ENCODE measurements around the gene MSL3. TPM values are rescaled to one million over a fixed set of nuclear protein-coding genes. Genes with fewer than 3 reads are reported as not detected.
A peak's percentile ranks its signal among the peaks of the same experiment; 100 is the strongest.

MSL3 gene
- total and polyA plus RNA-seq, 4 experiments from 2014 or later, result 62.6 to 140 (median 101) TPM

- CTCF ChIA-PET (ENCODE audit: partially characterized antibody), result interaction anchor here (1.0 to 3.8 kb wide), 4 partner anchors 8 to 27 kb away, joined by 3 to 31 read pairs (median 8); no protein-coding TSS in a partner anchor
- peak overlapping the region; percentile 57 to 58 for H3K4me3 ChIP-seq (ENCODE audit: low read length in 2 of 2)
- peaks cover 25 to 57% (median 38%) of the 10 kb centered on the region in 4 donors for H3K4me1 Mint-ChIP-seq
These were observed 1.6 kb downstream of the MSL3 start for GRCh38 chrX:11759461-11760311.

GRCh38 chrX:11760958-11761357, 2.9 kb downstream of the MSL3 start:
- Mint-ChIP-seq H3K27ac (peak overlapping the region; percentile 78 to 94 (median 92)), H3K4me1 (peaks cover 35 to 69% (median 50%) of the 10 kb centered on the region in 4 donors), H3K9me3 (peaks cover 0 to 2% (median 0%) of the 10 kb centered on the region in 8 donors), H3K36me3 (peaks cover 46 to 60% of the 10 kb centered on the region in 2 donors), H3K27me3 (no peaks in the 10 kb centered on the region), H3K4me3 (peak overlapping the region; percentile 84 to 90 (median 88))
- ChIA-PET CTCF (ENCODE audit: partially characterized antibody) (interaction anchor here (2.5 kb wide), 1 partner anchor 10 kb away, joined by 13 read pairs; no protein-coding TSS in a partner anchor), POLR2A (ENCODE audit: partially characterized antibody) (no interaction called here)
- Histone ChIP-seq H3K4me3 (ENCODE audit: low read length in 2 of 2) (peak overlapping the region; percentile 49 to 66), H3K4me1 (ENCODE audit: insufficient read depth, low read length) (peaks cover 53% of the 10 kb centered on the region), H3K27me3 (ENCODE audit: insufficient read depth, low read length) (no peaks in the 10 kb centered on the region), H3K9me3 (ENCODE audit: control insufficient read depth in 1 of 2, low read length in 2 of 2) (no peaks in the 10 kb centered on the region), H3K36me3 (ENCODE audit: insufficient read depth, low read length) (peaks cover 21% of the 10 kb centered on the region), H3K27ac (ENCODE audit: low read depth, low read length) (peak overlapping the region; percentile 61)
- intact Hi-C loops (cut with micrococcal nuclease), result no loop called here
- DNase-seq, result no peak

More at GRCh38 chrX:11759461-11760311, 1.6 kb downstream of the MSL3 start:
- Mint-ChIP-seq H3K9me3 (peaks cover 0 to 2% (median 0%) of the 10 kb centered on the region in 8 donors), H3K4me3 (peak overlapping the region; percentile 88 to 98 (median 94)), H3K27me3 (no peaks in the 10 kb centered on the region), H3K27ac (peak overlapping the region; percentile 91 to 99 (median 95)), H3K36me3 (peaks cover 38 to 49% of the 10 kb centered on the region in 2 donors)
- POLR2A ChIA-PET (ENCODE audit: partially characterized antibody), result interaction anchor here (1.0 to 4.0 kb wide), 2 partner anchors 9 to 27 kb away, joined by 4 to 40 read pairs; no protein-coding TSS in a partner anchor
- Histone ChIP-seq H3K36me3 (ENCODE audit: insufficient read depth, low read length) (peaks cover 21% of the 10 kb centered on the region), H3K27ac (ENCODE audit: low read depth, low read length) (peak overlapping the region; percentile 76), H3K27me3 (ENCODE audit: insufficient read depth, low read length) (no peaks in the 10 kb centered on the region), H3K9me3 (ENCODE audit: control insufficient read depth in 1 of 2, low read length in 2 of 2) (no peaks in the 10 kb centered on the region), H3K4me1 (ENCODE audit: insufficient read depth, low read length) (peaks cover 40% of the 10 kb centered on the region)
- intact Hi-C loops (cut with micrococcal nuclease), result loop anchor here (2.0 to 10.0 kb wide), 4 partner anchors 649 to 1893 kb away; partner anchors contain the start of genes HCCS and TCEANC
- peak; percentile 79 to 86 (median 83) for DNase-seq

GRCh38 chrX:11764602-11765067, 6.6 kb downstream of the MSL3 start:
- ChIA-PET CTCF (ENCODE audit: partially characterized antibody) (interaction anchor here (2.0 kb wide), 1 partner anchor 9 kb away, joined by 6 read pairs; no protein-coding TSS in a partner anchor), POLR2A (ENCODE audit: partially characterized antibody) (no interaction called here)
- Mint-ChIP-seq H3K36me3 (peaks cover 57 to 70% of the 10 kb centered on the region in 2 donors), H3K27ac (peak overlapping the region; percentile 58 to 95 (median 85)), H3K27me3 (no peaks in the 10 kb centered on the region), H3K4me1 (peaks cover 37 to 78% (median 60%) of the 10 kb centered on the region in 4 donors), H3K9me3 (no peaks in the 10 kb centered on the region), H3K4me3 (peak overlapping the region; percentile 63 to 90 (median 80))
- intact Hi-C loops (cut with micrococcal nuclease), result no loop called here
- Histone ChIP-seq H3K27ac (ENCODE audit: low read depth, low read length) (peak overlapping the region; percentile 51), H3K27me3 (ENCODE audit: insufficient read depth, low read length) (no peaks in the 10 kb centered on the region), H3K4me3 (ENCODE audit: low read length in 2 of 2) (peak overlapping the region in 1 of 2 donors; percentile 37), H3K9me3 (ENCODE audit: control insufficient read depth in 1 of 2, low read length in 2 of 2) (no peaks in the 10 kb centered on the region), H3K4me1 (ENCODE audit: insufficient read depth, low read length) (peaks cover 75% of the 10 kb centered on the region), H3K36me3 (ENCODE audit: insufficient read depth, low read length) (peaks cover 31% of the 10 kb centered on the region)
- DNase-seq, result no peak

- Histone ChIP-seq H3K4me3 (ENCODE audit: low read length in 2 of 2) (no peak overlapping the region), H3K9me3 (ENCODE audit: control insufficient read depth in 1 of 2, low read length in 2 of 2) (no peaks in the 10 kb centered on the region), H3K4me1 (ENCODE audit: insufficient read depth, low read length) (peaks cover 80% of the 10 kb centered on the region), H3K27me3 (ENCODE audit: insufficient read depth, low read length) (no peaks in the 10 kb centered on the region), H3K36me3 (ENCODE audit: insufficient read depth, low read length) (peaks cover 31% of the 10 kb centered on the region), H3K27ac (ENCODE audit: low read depth, low read length) (peak overlapping the region; percentile 51)
- H3K27ac Mint-ChIP-seq, result peak overlapping the region; percentile 83 to 95 (median 85)
- peaks cover 57 to 71% of the 10 kb centered on the region in 2 donors for H3K36me3 Mint-ChIP-seq
- H3K27me3 Mint-ChIP-seq, result no peaks in the 10 kb centered on the region
- peak overlapping the region; percentile 63 to 90 (median 80) for H3K4me3 Mint-ChIP-seq
- no peak for DNase-seq
- peaks cover 41 to 79% (median 65%) of the 10 kb centered on the region in 4 donors for H3K4me1 Mint-ChIP-seq
- H3K9me3 Mint-ChIP-seq, result no peaks in the 10 kb centered on the region
- ChIA-PET CTCF (ENCODE audit: partially characterized antibody) (interaction anchor here (1.2 to 2.0 kb wide), 3 partner anchors 8 to 21 kb away, joined by 3 to 6 read pairs (median 5); partner anchors contain the start of gene MSL3), POLR2A (ENCODE audit: partially characterized antibody) (interaction anchor here (1.3 to 7.0 kb wide), 2 partner anchors 8 to 13 kb away, joined by 3 to 40 read pairs; partner anchors contain the start of gene MSL3)
- intact Hi-C loops (cut with micrococcal nuclease), result no loop called here
These were observed 7.4 kb downstream of the MSL3 start for GRCh38 chrX:11765449-11765848.

GRCh38 chrX:11766487-11766886, 8.4 kb downstream of the MSL3 start:
- Mint-ChIP-seq H3K4me1 (peaks cover 43 to 73% (median 60%) of the 10 kb centered on the region in 4 donors), H3K27ac (peak overlapping the region; percentile 82 to 93 (median 85)), H3K9me3 (no peaks in the 10 kb centered on the region), H3K4me3 (peak overlapping the region; percentile 21 to 90 (median 70)), H3K27me3 (no peaks in the 10 kb centered on the region), H3K36me3 (peaks cover 49 to 66% of the 10 kb centered on the region in 2 donors)
- Histone ChIP-seq H3K27me3 (ENCODE audit: insufficient read depth, low read length) (no peaks in the 10 kb centered on the region), H3K36me3 (ENCODE audit: insufficient read depth, low read length) (peaks cover 31% of the 10 kb centered on the region), H3K27ac (ENCODE audit: low read depth, low read length) (peak overlapping the region; percentile 25), H3K9me3 (ENCODE audit: control insufficient read depth in 1 of 2, low read length in 2 of 2) (no peaks in the 10 kb centered on the region), H3K4me3 (ENCODE audit: low read length in 2 of 2) (no peak overlapping the region), H3K4me1 (ENCODE audit: insufficient read depth, low read length) (peaks cover 73% of the 10 kb centered on the region)
- ChIA-PET CTCF (ENCODE audit: partially characterized antibody) (interaction anchor here (0.6 to 2.0 kb wide), 8 partner anchors 9 to 28 kb away, joined by 3 to 6 read pairs (median 4); partner anchors contain the start of gene MSL3), POLR2A (ENCODE audit: partially characterized antibody) (interaction anchor here (1.3 to 7.0 kb wide), 2 partner anchors 9 to 14 kb away, joined by 3 to 40 read pairs; partner anchors contain the start of gene MSL3)
- DNase-seq, result peak in 2 of 5 donors; percentile 26 to 42
- intact Hi-C loops (cut with micrococcal nuclease), result loop anchor here (1.0 kb wide), 1 partner anchor 8 kb away; the partner anchor contains the start of gene MSL3

GRCh38 chrX:11768039-11768438, 10.0 kb downstream of the MSL3 start:
- Histone ChIP-seq H3K9me3 (ENCODE audit: control insufficient read depth in 1 of 2, low read length in 2 of 2) (no peaks in the 10 kb centered on the region), H3K4me1 (ENCODE audit: insufficient read depth, low read length) (peaks cover 60% of the 10 kb centered on the region), H3K27me3 (ENCODE audit: insufficient read depth, low read length) (no peaks in the 10 kb centered on the region), H3K4me3 (ENCODE audit: low read length in 2 of 2) (no peak overlapping the region), H3K27ac (ENCODE audit: low read depth, low read length) (no peak overlapping the region), H3K36me3 (ENCODE audit: insufficient read depth, low read length) (peaks cover 25% of the 10 kb centered on the region)
- POLR2A ChIA-PET (ENCODE audit: partially characterized antibody), result interaction anchor here (7.0 kb wide), 1 partner anchor 10 kb away, joined by 40 read pairs; the partner anchor contains the start of gene MSL3
- H3K36me3 Mint-ChIP-seq, result peaks cover 40 to 60% of the 10 kb centered on the region in 2 donors
- intact Hi-C loops (cut with micrococcal nuclease), result no loop called here
- H3K4me1 Mint-ChIP-seq, result peaks cover 36 to 59% (median 47%) of the 10 kb centered on the region in 4 donors
- DNase-seq, result no peak
- no peaks in the 10 kb centered on the region for H3K9me3 Mint-ChIP-seq
- CTCF ChIA-PET (ENCODE audit: partially characterized antibody), result interaction anchor here (1.3 to 1.8 kb wide), 5 partner anchors 9 to 237 kb away, joined by 3 to 7 read pairs (median 4); partner anchors contain the start of gene MSL3
- no peaks in the 10 kb centered on the region for H3K27me3 Mint-ChIP-seq
- peak overlapping the region in 6 of 7 donors; percentile 29 to 93 (median 60) for H3K27ac Mint-ChIP-seq
- peak overlapping the region in 2 of 8 donors; percentile 27 to 44 for H3K4me3 Mint-ChIP-seq
